ENCODE data around the gene GPX1.
"Not testable (repeated sequence)": the region's sequence is repeated elsewhere in the genome, so short reads cannot be mapped to it uniquely, and the experiment has no call there.

GPX1 gene

GRCh38 chr3:49358884-49359225 is 702 bp upstream of the GPX1 start:
- DNase-seq (ENCODE audit: low read depth in 2 of 3, low spot score in 1 of 3), result no peak

- peak in 2 of 3 donors; percentile 33 to 42 for DNase-seq (ENCODE audit: low read depth in 2 of 3, low spot score in 1 of 3)
These were observed 523 bp downstream of the GPX1 start for GRCh38 chr3:49357443-49358216.

GRCh38 chr3:49357095-49357442 is 1.1 kb downstream of the GPX1 start:
- DNase-seq (ENCODE audit: low read depth in 2 of 3, low spot score in 1 of 3), result not testable (repeated sequence)

GRCh38 chr3:49352890-49353421 is 5.2 kb downstream of the GPX1 start:
- no peak for DNase-seq (ENCODE audit: low read depth in 2 of 3, low spot score in 1 of 3)

GRCh38 chr3:49352281-49352680 is 5.9 kb downstream of the GPX1 start:
- DNase-seq (ENCODE audit: low read depth in 2 of 3, low spot score in 1 of 3), result no peak

GRCh38 chr3:49351521-49352011 is 6.6 kb downstream of the GPX1 start:
- no peak for DNase-seq (ENCODE audit: low read depth in 2 of 3, low spot score in 1 of 3)

- DNase-seq (ENCODE audit: low read depth in 2 of 3, low spot score in 1 of 3), result no peak
These were observed 8.6 kb downstream of the GPX1 start for GRCh38 chr3:49349348-49350114.

- not testable (repeated sequence) for DNase-seq (ENCODE audit: low read depth in 2 of 3, low spot score in 1 of 3)
These were observed 9.8 kb downstream of the GPX1 start for GRCh38 chr3:49348361-49348760.

GRCh38 chr3:49346797-49347251 is 11.3 kb downstream of the GPX1 start:
- DNase-seq (ENCODE audit: low read depth in 2 of 3, low spot score in 1 of 3), result no peak

- no peak for DNase-seq (ENCODE audit: low read depth in 2 of 3, low spot score in 1 of 3)
These were observed 15.0 kb downstream of the GPX1 start for GRCh38 chr3:49343163-49343562.

GRCh38 chr3:49341996-49342395 is 16.2 kb downstream of the GPX1 start:
- DNase-seq (ENCODE audit: low read depth in 2 of 3, low spot score in 1 of 3), result no peak

- peak; percentile 84 to 93 (median 93) for DNase-seq (ENCODE audit: low read depth in 2 of 3, low spot score in 1 of 3)
These were observed 18.0 kb downstream of the GPX1 start, which contains the start of gene USP4 for GRCh38 chr3:49339941-49340800. USP4 (minus strand) TSS chr3:49340053; CDS start chr3:49340024, 29 bp downstream.

GRCh38 chr3:49339581-49339940 is 18.6 kb downstream of the GPX1 start:
- DNase-seq (ENCODE audit: low read depth in 2 of 3, low spot score in 1 of 3), result no peak

- no peak for DNase-seq (ENCODE audit: low read depth in 2 of 3, low spot score in 1 of 3)
These were observed 24.1 kb downstream of the GPX1 start for GRCh38 chr3:49333916-49334633.

GRCh38 chr3:49333091-49333490 is 25.1 kb downstream of the GPX1 start:
- DNase-seq (ENCODE audit: low read depth in 2 of 3, low spot score in 1 of 3), result no peak

- DNase-seq (ENCODE audit: low read depth in 2 of 3, low spot score in 1 of 3), result no peak
These were observed 29.0 kb downstream of the GPX1 start for GRCh38 chr3:49329186-49329585.

- DNase-seq (ENCODE audit: low read depth in 2 of 3, low spot score in 1 of 3), result not testable (repeated sequence)
These were observed 29.8 kb downstream of the GPX1 start for GRCh38 chr3:49328350-49328749.

GRCh38 chr3:49327485-49327884 is 30.7 kb downstream of the GPX1 start:
- no peak for DNase-seq (ENCODE audit: low read depth in 2 of 3, low spot score in 1 of 3)

- DNase-seq (ENCODE audit: low read depth in 2 of 3, low spot score in 1 of 3), result no peak
These were observed 33.4 kb downstream of the GPX1 start for GRCh38 chr3:49324768-49325167.

GRCh38 chr3:49316696-49317457 is 41.3 kb downstream of the GPX1 start:
- DNase-seq (ENCODE audit: low read depth in 2 of 3, low spot score in 1 of 3), result no peak

All from stimulated activated CD4-positive, alpha-beta T cell treated with anti-CD3 and anti-CD28 coated beads, Interleukin-12 subunit alpha, Interleukin-12 subunit beta, amount 100 ng/mL, for 48 hours (primary cell).